Hepatocyte (in vitro differentiated cells): ENCODE measurements around the gene SOX6.

Source experiments
- EZH2 ChIP-seq: fragments of 200-600 bp; sonication (generic); IDR thresholded peaks from 2 replicates; pipeline ENCODE4 v1.6.1; 2016; ENCODE audit warnings: antibody characterized with exemption, mild to moderate bottlenecking, borderline replicate concordance
- EZH2phosphoT487 ChIP-seq: fragments of 200-600 bp; sonication (generic); IDR thresholded peaks from one replicate; pipeline ENCODE4 v1.6.1; 2018; ENCODE audit warnings: antibody characterized with exemption, mild to moderate bottlenecking, low read depth, moderate library complexity; ENCODE audit not compliant: unreplicated experiment, severe bottlenecking
- TF ChIP-seq, protein P1 (sequence below): fragments of 200-600 bp; sonication (generic); IDR thresholded peaks from 2 replicates; pipeline ENCODE4 v1.5.1; 2016; ENCODE audit warnings: antibody characterized with exemption, mild to moderate bottlenecking; ENCODE audit not compliant: poor library complexity

DNA sequence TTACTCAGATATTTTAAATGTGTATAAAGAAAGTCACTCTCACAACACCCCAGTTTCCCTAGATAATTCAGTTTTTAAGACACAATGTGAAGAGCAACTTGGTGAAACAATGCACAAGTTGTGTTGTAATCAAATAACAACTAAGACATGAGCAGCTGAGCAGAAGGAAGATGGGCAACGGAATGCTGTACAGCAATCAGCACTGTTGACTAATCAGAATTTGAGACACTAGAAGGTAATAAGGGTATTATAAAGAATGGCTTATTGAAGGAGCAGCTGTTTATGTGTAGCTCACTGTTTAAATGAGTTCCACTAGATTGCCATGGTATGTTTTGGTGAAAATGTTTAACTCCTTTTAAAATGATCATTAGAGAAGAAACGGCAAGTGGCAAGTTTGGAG lies 60.1 kb downstream of the SOX6 start:
- TF ChIP-seq, protein P1, sequence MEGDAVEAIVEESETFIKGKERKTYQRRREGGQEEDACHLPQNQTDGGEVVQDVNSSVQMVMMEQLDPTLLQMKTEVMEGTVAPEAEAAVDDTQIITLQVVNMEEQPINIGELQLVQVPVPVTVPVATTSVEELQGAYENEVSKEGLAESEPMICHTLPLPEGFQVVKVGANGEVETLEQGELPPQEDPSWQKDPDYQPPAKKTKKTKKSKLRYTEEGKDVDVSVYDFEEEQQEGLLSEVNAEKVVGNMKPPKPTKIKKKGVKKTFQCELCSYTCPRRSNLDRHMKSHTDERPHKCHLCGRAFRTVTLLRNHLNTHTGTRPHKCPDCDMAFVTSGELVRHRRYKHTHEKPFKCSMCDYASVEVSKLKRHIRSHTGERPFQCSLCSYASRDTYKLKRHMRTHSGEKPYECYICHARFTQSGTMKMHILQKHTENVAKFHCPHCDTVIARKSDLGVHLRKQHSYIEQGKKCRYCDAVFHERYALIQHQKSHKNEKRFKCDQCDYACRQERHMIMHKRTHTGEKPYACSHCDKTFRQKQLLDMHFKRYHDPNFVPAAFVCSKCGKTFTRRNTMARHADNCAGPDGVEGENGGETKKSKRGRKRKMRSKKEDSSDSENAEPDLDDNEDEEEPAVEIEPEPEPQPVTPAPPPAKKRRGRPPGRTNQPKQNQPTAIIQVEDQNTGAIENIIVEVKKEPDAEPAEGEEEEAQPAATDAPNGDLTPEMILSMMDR = no peak
- TF ChIP-seq EZH2 = no peak
- TF ChIP-seq EZH2phosphoT487 = no peak
